Neural cell (in vitro differentiated cells): ENCODE data around the gene AIDA. TPM values are rescaled to one million over a fixed set of nuclear protein-coding genes. Genes with fewer than 3 reads are reported as not detected.
"Not testable (repeated sequence)": the region's sequence is repeated elsewhere in the genome, so short reads cannot be mapped to it uniquely, and the experiment has no call there.

Experiments used
- H2AFZ ChIP-seq: fragments of 200-600, 300-800 bp; sonication (generic), shearing (Covaris generic); 2 replicates; pipeline ENCODE4 v1.6.0; 2014; ENCODE audit warnings: low read depth, mild to moderate bottlenecking, antibody characterized with exemption, low read length, moderate library complexity
- H3F3A ChIP-seq: fragments of 200-600 bp; shearing (Covaris generic); 2 replicates; pipeline ENCODE4 v1.6.1; 2016; ENCODE audit warnings: mild to moderate bottlenecking, moderate library complexity, mixed read lengths, antibody characterized with exemption, low read length; ENCODE audit not compliant: insufficient read depth, poor library complexity, severe bottlenecking
- H3K27ac ChIP-seq: fragments of 200-600, 300-800 bp; sonication (generic), shearing (Covaris generic); 2 replicates; pipeline ENCODE4 v1.5.1; 2014; ENCODE audit warnings: mild to moderate bottlenecking, low read length, moderate library complexity
- H3K27me3 ChIP-seq: fragments of 300-800, 200-600 bp; sonication (generic), shearing (Covaris generic); 2 replicates; pipeline ENCODE4 v1.6.0; 2014; ENCODE audit warnings: mild to moderate bottlenecking, low read depth, low read length, moderate library complexity; ENCODE audit not compliant: insufficient read depth
- H3K36me3 ChIP-seq: fragments of 300-800, 200-600 bp; sonication (generic), shearing (Covaris generic); 2 replicates; pipeline ENCODE4 v1.5.1; 2014; ENCODE audit warnings: mild to moderate bottlenecking, antibody characterized with exemption, low read length, moderate library complexity; ENCODE audit not compliant: insufficient read depth
- H3K4me2 ChIP-seq: fragments of 300-800, 200-600 bp; sonication (generic), shearing (Covaris generic); 2 replicates; pipeline ENCODE4 v1.6.0; 2014; ENCODE audit warnings: mild to moderate bottlenecking, low read length
- H3K4me3 ChIP-seq: fragments of 300-800, 200-600 bp; sonication (generic), shearing (Covaris generic); 2 replicates; pipeline ENCODE4 v1.5.1; 2014; ENCODE audit warnings: mild to moderate bottlenecking, low read length, moderate library complexity
- H3K79me2 ChIP-seq: fragments of 200-600 bp; shearing (Covaris generic); replicated peaks from 2 replicates; pipeline ENCODE4 v1.6.0; 2014; ENCODE audit warnings: mild to moderate bottlenecking, low read length, moderate library complexity; ENCODE audit not compliant: insufficient read depth
- H3K9ac ChIP-seq: fragments of 300-800, 200-600 bp; sonication (generic), shearing (Covaris generic); 2 replicates; pipeline ENCODE4 v1.6.1; 2016; ENCODE audit warnings: mild to moderate bottlenecking, low read length, mixed read lengths
- H3K9me2 ChIP-seq: fragments of 200-600 bp; shearing (Covaris generic); 2 replicates; pipeline ENCODE4 v1.6.1; 2016; ENCODE audit warnings: mild to moderate bottlenecking, low read length, mixed read lengths; ENCODE audit not compliant: insufficient read depth
- H3K9me3 ChIP-seq: fragments of 200-600, 300-800 bp; sonication (generic), shearing (Covaris generic); 2 replicates; pipeline ENCODE4 v1.6.1; 2016; ENCODE audit warnings: mild to moderate bottlenecking, mixed run types, low read length, moderate library complexity, mixed read lengths
- H4K20me1 ChIP-seq: fragments of 200-600 bp; shearing (Covaris generic); 2 replicates; pipeline ENCODE4 v1.6.1; 2016; ENCODE audit warnings: mild to moderate bottlenecking, mixed run types; ENCODE audit not compliant: insufficient read depth
- CTCF ChIP-seq: fragments of 450-650 bp; IDR thresholded peaks from 2 replicates; pipeline ENCODE4 v1.5.1; 2014; ENCODE audit warnings: antibody characterized with exemption, mild to moderate bottlenecking, moderate library complexity; ENCODE audit not compliant: poor library complexity, severe bottlenecking
- EP300 ChIP-seq: fragments of 450-650 bp; conservative IDR thresholded peaks from 2 replicates; pipeline ENCODE4 v1.6.1; 2014; ENCODE audit warnings: antibody characterized with exemption, mild to moderate bottlenecking, moderate library complexity; ENCODE audit not compliant: poor library complexity, severe bottlenecking
- EZH2 ChIP-seq: fragments of 200-600, 300-800 bp; shearing (Covaris generic), sonication (generic); IDR thresholded peaks from 2 replicates; pipeline ENCODE4 v1.6.1; 2014; ENCODE audit warnings: antibody characterized with exemption, low read length, borderline replicate concordance, mild to moderate bottlenecking; ENCODE audit not compliant: insufficient read depth, poor library complexity, severe bottlenecking
- MXI1 ChIP-seq: fragments of 450-650 bp; conservative IDR thresholded peaks from 2 replicates; pipeline ENCODE4 v1.6.1; 2014; ENCODE audit warnings: antibody characterized with exemption, mild to moderate bottlenecking; ENCODE audit not compliant: poor library complexity, severe bottlenecking
- POLR2AphosphoS5 ChIP-seq: IDR thresholded peaks from 2 replicates; pipeline ENCODE4 v1.6.1; 2012
- RAD21 ChIP-seq: fragments of 450-650 bp; conservative IDR thresholded peaks from 2 replicates; pipeline ENCODE4 v1.6.1; 2014; ENCODE audit warnings: antibody characterized with exemption, mild to moderate bottlenecking, moderate library complexity
- SMC3 ChIP-seq: fragments of 450-650 bp; conservative IDR thresholded peaks from 2 replicates; pipeline ENCODE4 v1.6.1; 2014; ENCODE audit warnings: antibody characterized with exemption, mild to moderate bottlenecking, moderate library complexity; ENCODE audit not compliant: poor library complexity
- TAF1 ChIP-seq: IDR thresholded peaks from 2 replicates; pipeline ENCODE4 v1.6.1; 2012; ENCODE audit warnings: low read depth
- polyA plus RNA-seq: library from polyadenylated mRNA; depleted of rRNA; stranded (reverse); fragments of >200 nt; gene quantifications from 2 replicates; pipeline ENCODE4 v1.2.3, GENCODE V29; 2014
- TF ChIP-seq, protein P1 (sequence below): IDR thresholded peaks from 2 replicates; pipeline ENCODE4 v1.6.1; 2012; ENCODE audit warnings: borderline replicate concordance

The AIDA gene
- polyA plus RNA-seq, 1 donor from 2014 or later = 13.6 TPM

DNA sequence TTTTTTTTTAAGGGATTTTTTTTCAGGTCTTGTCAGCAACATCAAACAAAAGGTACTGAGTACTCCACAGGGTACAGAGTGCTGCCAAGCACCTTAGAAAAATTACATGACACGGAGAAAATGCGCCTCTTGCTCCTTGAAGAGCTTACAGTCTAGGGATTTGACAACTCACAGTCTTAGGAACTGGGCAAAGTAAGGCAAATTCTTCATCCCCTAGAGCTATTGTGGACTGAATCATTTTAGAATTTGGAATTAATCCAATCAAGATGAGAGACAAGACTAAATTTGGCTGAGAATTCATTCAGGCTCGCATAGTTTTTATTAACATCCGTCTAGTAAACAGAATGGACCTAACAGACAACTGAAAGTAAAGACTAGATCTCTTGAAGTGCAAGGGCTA is 44.1 kb downstream of the AIDA start:
- H3K9me2 ChIP-seq, H3K79me2 ChIP-seq, H3K27me3 ChIP-seq, H2AFZ ChIP-seq, H3K4me2 ChIP-seq, H4K20me1 ChIP-seq, H3K9me3 ChIP-seq, H3F3A ChIP-seq, H3K27ac ChIP-seq, H3K4me3 ChIP-seq, H3K9ac ChIP-seq, H3K36me3 ChIP-seq: not testable (repeated sequence)

DNA sequence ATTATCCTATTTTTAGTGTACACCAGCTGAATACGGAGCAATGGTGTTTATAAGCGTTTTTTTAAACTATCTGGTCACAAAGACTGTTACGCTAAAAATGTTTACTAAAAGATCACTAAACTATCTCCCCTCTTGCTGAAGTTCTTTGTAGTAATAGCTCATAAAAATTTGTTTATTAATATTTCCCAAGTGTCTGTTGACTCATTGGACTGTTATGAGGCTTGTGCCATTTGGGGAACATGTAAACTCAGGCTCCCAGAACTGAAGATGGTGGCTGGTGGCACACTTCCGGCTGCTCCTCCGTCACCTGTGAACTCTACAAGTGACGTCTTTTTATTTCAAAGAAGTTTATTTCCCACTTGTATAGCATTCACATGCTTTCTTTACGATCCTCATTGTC is 46.3 kb downstream of the AIDA start:
- no peaks in the 10 kb centered on the region for H3K9me3 ChIP-seq
- no peak overlapping the region for H2AFZ ChIP-seq
- H3K27ac ChIP-seq = no peak overlapping the region
- no peak overlapping the region for H3K9ac ChIP-seq
- peaks cover 11% of the 10 kb centered on the region for H3K36me3 ChIP-seq
- no peak overlapping the region for H3K4me3 ChIP-seq
- H3K27me3 ChIP-seq = no peaks in the 10 kb centered on the region
- H3K79me2 ChIP-seq = no peaks in the 10 kb centered on the region
- H3K4me2 ChIP-seq = no peak overlapping the region
- no peak for TF ChIP-seq SMC3
- TF ChIP-seq EZH2 = no peak
- TF ChIP-seq CTCF = no peak
- TF ChIP-seq RAD21 = no peak
- TF ChIP-seq TAF1 = no peak
- no peak for TF ChIP-seq POLR2AphosphoS5
- TF ChIP-seq, protein P1, sequence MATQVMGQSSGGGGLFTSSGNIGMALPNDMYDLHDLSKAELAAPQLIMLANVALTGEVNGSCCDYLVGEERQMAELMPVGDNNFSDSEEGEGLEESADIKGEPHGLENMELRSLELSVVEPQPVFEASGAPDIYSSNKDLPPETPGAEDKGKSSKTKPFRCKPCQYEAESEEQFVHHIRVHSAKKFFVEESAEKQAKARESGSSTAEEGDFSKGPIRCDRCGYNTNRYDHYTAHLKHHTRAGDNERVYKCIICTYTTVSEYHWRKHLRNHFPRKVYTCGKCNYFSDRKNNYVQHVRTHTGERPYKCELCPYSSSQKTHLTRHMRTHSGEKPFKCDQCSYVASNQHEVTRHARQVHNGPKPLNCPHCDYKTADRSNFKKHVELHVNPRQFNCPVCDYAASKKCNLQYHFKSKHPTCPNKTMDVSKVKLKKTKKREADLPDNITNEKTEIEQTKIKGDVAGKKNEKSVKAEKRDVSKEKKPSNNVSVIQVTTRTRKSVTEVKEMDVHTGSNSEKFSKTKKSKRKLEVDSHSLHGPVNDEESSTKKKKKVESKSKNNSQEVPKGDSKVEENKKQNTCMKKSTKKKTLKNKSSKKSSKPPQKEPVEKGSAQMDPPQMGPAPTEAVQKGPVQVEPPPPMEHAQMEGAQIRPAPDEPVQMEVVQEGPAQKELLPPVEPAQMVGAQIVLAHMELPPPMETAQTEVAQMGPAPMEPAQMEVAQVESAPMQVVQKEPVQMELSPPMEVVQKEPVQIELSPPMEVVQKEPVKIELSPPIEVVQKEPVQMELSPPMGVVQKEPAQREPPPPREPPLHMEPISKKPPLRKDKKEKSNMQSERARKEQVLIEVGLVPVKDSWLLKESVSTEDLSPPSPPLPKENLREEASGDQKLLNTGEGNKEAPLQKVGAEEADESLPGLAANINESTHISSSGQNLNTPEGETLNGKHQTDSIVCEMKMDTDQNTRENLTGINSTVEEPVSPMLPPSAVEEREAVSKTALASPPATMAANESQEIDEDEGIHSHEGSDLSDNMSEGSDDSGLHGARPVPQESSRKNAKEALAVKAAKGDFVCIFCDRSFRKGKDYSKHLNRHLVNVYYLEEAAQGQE = no peak
- no peak for TF ChIP-seq MXI1
- TF ChIP-seq EP300 = no peak
- H4K20me1 ChIP-seq = no peaks in the 10 kb centered on the region
- no peaks in the 10 kb centered on the region for H3F3A ChIP-seq
- H3K9me2 ChIP-seq = no peaks in the 10 kb centered on the region

DNA sequence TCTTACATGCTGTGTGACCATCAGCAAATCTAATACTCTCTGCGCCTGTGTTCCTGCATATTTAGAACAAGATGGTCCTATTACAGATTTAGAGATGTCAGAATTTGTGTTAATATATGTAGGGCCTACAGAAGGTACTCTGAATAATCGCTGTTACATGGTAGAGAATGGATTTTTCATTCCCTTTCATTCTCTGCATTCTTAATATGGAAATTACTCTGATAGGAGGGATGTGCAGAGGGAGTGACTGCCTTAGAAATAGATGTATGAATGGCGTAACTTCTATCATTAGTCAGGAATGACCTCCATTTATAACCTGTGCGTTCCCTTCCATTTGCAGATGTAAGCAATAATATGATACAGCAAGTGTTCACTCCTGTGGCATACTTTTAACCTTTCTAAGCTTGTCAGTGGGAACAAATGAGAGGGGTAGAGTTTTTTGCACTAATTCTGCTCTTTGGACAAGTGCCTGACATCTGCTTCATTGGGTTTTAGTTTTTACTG is 48.8 kb downstream of the AIDA start:
- TF ChIP-seq SMC3 (no peak), RAD21 (no peak), EZH2 (no peak), EP300 (no peak)
- H3K36me3 ChIP-seq = peaks cover 28% of the 10 kb centered on the region
- H3K27me3 ChIP-seq = no peaks in the 10 kb centered on the region
- no peak overlapping the region for H2AFZ ChIP-seq
- H3K79me2 ChIP-seq = no peaks in the 10 kb centered on the region
- H3K9me3 ChIP-seq = no peaks in the 10 kb centered on the region
- H3K9me2 ChIP-seq = no peaks in the 10 kb centered on the region
- no peak overlapping the region for H3K4me2 ChIP-seq
- H3K27ac ChIP-seq = no peak overlapping the region
- H3F3A ChIP-seq = no peaks in the 10 kb centered on the region
- H3K4me3 ChIP-seq = no peak overlapping the region
- H4K20me1 ChIP-seq = no peaks in the 10 kb centered on the region
- no peak overlapping the region for H3K9ac ChIP-seq
